Motor neuron (in vitro differentiated cells): ENCODE results near the gene DDX41. TPM values are rescaled to one million over a fixed set of nuclear protein-coding genes. Genes with fewer than 3 reads are reported as not detected.

Source experiments
- ATAC-seq, 8 experiments: fragments of 200-7000 bp; cut with Tn5 transposase; replicated peaks in 6 of 8; 2 replicates each; pipeline ENCODE4 v1.8.0; 2021; ENCODE audit warnings: mild to moderate bottlenecking in 8 of 8, moderate library complexity in 8 of 8
- H3K27ac ChIP-seq, 2 donors: fragments of 250-450 bp; sonication (Bioruptor Pico); 2 replicates each; pipeline ENCODE4 v1.9.0; 2021; ENCODE audit warnings: antibody characterized with exemption in 2 of 2, mild to moderate bottlenecking in 2 of 2, moderate library complexity in 1 of 2
- H3K4me1 ChIP-seq, 2 donors: fragments of 250-450 bp; sonication (Bioruptor Pico); replicated peaks in 1 of 2; 2 replicates each; pipeline ENCODE4 v1.6.1; 2021; ENCODE audit warnings: antibody characterized with exemption in 2 of 2, mild to moderate bottlenecking in 2 of 2, moderate library complexity in 1 of 2
- H3K4me3 ChIP-seq, 5 donors: fragments of 250-450 bp; sonication (Bioruptor Pico); 2 replicates each; pipeline ENCODE4 v1.9.0; 2021; ENCODE audit warnings: antibody characterized with exemption in 5 of 5, mild to moderate bottlenecking in 5 of 5, moderate library complexity in 4 of 5
- WGBS, 10 experiments: fragments of 450-650 bp; shearing (Covaris generic); methylation state at CpG; one replicate each; pipeline ENCODE4 v1.0.0; 2022; 5-methylcytosine and 5-hydroxymethylcytosine counted together
- in situ Hi-C, 9 experiments: fragments of 400-800 bp; cut with MboI; loops; one replicate each; pipeline ENCODE4 v1.15.0; 2021; ENCODE audit warnings: low sequenced_read_pairs in 9 of 9, low pct_unique_long_range_greater_than_20kb in 2 of 9; ENCODE audit not compliant: unreplicated experiment in 9 of 9
- total RNA-seq, 8 experiments: library from RNA; unstranded; fragments of 300-600 nt; gene quantifications; 2 replicates each; pipeline versions ENCODE4 v1.2.3 to v1.2.4, GENCODE V29; 2022

Gene DDX41
- total RNA-seq, 8 experiments from 2014 or later, result 72.7 to 158 (median 97.0) TPM

DNA sequence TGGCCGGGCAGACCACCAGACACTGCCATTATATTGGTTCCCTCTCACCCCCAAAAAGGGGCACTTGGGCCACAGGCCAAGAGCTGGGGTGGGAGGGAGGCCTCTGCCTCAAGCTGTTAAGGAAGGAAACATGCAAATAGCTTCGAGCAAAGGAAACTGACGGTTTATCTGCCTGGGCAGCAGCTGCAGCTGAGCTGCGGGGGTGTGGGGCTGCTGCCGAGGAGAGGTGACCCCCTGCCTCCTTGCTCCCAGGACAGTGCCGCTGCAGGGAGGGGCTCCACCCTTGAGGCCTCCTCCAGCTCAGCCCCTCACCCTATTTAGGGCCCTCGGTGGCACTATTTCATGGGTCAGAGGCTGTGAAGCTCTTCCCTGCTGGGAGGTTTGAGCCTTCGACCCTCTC lies 7.9 kb downstream of the DDX41 start:
- in situ Hi-C loops, result loop anchor here in 1 of 9 experiments (25.0 kb wide), 1 partner anchor 122 kb away; the partner anchor contains the start of gene SLC34A1
- ATAC-seq, result peak in 1 of 8 experiments; percentile 3
- Histone ChIP-seq H3K27ac (peak overlapping the region; percentile 18 to 51), H3K4me1 (peaks cover 14% of the 10 kb centered on the region in 2 donors), H3K4me3 (no peak overlapping the region)
- 20 to 83% (median 60%) methylated on average over 1 to 3 of the region's 8 CpGs; no CpG with 5 or more reads in 5 of the 10 experiments for WGBS, 10 experiments

DNA sequence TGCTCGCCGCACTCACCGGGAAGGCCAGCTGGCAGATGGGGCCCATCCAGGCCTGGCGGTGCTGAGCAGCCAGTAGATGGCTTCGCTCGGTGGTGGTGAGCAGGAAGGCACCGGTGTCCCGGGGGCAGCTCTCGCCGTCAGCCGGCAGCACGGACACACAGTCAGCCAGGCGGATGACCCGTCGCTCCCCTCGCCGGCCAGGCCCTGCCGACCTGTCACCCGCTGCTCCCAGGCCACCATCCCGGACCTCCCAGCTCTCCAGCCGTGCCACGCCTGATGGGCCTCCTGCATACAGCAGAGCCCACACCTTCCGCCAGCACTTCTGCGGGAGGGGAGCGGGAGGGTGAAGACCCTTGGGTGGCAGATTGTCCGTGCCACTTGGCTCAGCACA lies 8.5 kb downstream of the DDX41 start:
- in situ Hi-C loops, result loop anchor here in 1 of 9 experiments (25.0 kb wide), 1 partner anchor 121 kb away; the partner anchor contains the start of gene SLC34A1
- no peak for ATAC-seq
- Histone ChIP-seq H3K4me1 (peaks cover 14% of the 10 kb centered on the region in 2 donors), H3K27ac (no peak overlapping the region), H3K4me3 (no peak overlapping the region)
- WGBS, 10 experiments, result no CpG with 5 or more reads among the region's 26 CpGs

DNA sequence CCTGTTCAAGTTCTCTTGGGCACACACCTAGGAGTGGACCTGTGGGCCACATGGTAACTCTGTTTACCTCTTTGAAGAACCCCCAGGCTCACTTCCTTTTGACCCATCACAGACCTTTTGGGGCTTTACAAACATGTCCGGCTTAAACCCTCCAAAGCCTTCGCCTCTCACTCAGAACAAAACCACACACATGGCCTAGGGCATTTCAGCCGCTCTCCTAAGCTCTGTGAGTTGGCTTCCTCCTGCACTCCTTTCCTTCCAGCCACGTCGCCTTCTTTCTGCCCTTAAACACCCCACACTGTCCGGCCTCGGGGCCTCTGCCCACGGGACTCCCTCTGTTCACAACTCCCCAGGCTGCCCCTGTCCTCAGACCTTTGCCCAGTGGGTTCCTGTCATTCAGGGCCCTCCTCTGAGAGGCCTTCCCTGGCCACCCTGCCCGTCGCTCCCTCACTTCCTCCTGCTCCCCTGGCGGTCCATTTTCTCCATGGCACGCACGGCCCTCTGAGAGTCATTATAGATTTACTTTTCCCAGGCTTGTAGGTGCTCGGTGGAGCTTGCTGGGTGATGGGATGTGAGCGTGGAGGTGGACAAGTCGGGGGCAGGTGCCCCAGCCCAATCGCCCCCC lies 9.1 kb downstream of the DDX41 start:
- H3K27ac ChIP-seq, result no peak overlapping the region
- H3K4me3 ChIP-seq, result no peak overlapping the region
- H3K4me1 ChIP-seq, result peaks cover 14% of the 10 kb centered on the region in 2 donors
- ATAC-seq, result peak in 1 of 8 experiments; percentile 6
- WGBS, 10 experiments, result 60 to 94% (median 86%) methylated on average over 2 to 8 of the region's 17 CpGs; no CpG with 5 or more reads in 3 of the 10 experiments
- in situ Hi-C loops, result loop anchor here in 1 of 9 experiments (25.0 kb wide), 1 partner anchor 120 kb away; the partner anchor contains the start of gene SLC34A1

DNA sequence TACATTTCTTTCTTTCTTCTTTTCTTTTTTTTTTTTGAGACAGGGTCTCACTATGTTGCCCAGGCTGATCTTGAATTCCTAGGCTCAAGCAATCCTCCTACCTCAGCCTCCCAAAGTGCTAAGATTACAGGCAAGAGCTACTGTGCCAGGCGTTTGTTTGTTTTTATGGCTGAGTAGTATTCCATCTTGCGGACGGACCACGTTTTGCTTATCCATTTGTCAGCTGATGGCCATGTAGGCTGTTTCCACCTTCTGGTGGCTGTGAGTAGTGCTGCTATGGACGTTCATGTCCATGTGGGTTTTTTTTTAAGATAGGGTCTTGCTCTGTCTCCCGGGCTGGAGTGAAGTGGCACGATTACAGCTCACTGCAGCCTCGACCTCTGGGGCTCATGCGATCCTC lies 9.6 kb downstream of the DDX41 start:
- H3K4me1 ChIP-seq, result peaks cover 14% of the 10 kb centered on the region in 2 donors
- ATAC-seq, result peak in 1 of 8 experiments; percentile 40
- H3K4me3 ChIP-seq, result no peak overlapping the region
- 50 to 95% (median 80%) methylated on average over 1 to 7 of the region's 9 CpGs; no CpG with 5 or more reads in 3 of the 10 experiments for WGBS, 10 experiments
- in situ Hi-C loops, result loop anchor here in 1 of 9 experiments (25.0 kb wide), 1 partner anchor 120 kb away; the partner anchor contains the start of gene SLC34A1
- no peak overlapping the region for H3K27ac ChIP-seq

DNA sequence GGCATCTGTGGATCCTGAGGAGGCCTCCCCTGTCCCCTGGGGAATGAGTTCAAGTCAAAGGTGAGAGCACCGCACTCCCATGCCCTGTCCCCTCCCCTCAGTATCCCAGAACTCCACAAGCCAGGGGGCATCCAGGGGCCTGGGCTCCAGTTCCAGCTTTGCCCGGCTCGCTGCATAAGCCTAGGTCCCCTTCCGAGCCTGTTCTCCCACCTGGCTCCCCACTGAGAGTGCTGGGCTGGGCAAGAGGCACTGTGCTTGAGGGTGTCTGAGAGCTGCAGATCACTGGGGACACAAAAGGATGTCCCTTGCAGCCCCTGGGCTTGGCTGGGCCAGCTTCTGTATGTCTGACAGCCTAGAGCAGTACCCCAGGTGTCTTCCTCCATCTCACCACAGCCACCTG lies 11.7 kb downstream of the DDX41 start:
- Histone ChIP-seq H3K4me1 (peaks cover 23% of the 10 kb centered on the region in 2 donors), H3K27ac (no peak overlapping the region), H3K4me3 (no peak overlapping the region)
- in situ Hi-C loops, result loop anchor here in 1 of 9 experiments (25.0 kb wide), 1 partner anchor 118 kb away; the partner anchor contains the start of gene SLC34A1
- WGBS, 10 experiments, result 100% methylated on average over 1 of the region's 4 CpGs; no CpG with 5 or more reads in 8 of the 10 experiments
- no peak for ATAC-seq

DNA sequence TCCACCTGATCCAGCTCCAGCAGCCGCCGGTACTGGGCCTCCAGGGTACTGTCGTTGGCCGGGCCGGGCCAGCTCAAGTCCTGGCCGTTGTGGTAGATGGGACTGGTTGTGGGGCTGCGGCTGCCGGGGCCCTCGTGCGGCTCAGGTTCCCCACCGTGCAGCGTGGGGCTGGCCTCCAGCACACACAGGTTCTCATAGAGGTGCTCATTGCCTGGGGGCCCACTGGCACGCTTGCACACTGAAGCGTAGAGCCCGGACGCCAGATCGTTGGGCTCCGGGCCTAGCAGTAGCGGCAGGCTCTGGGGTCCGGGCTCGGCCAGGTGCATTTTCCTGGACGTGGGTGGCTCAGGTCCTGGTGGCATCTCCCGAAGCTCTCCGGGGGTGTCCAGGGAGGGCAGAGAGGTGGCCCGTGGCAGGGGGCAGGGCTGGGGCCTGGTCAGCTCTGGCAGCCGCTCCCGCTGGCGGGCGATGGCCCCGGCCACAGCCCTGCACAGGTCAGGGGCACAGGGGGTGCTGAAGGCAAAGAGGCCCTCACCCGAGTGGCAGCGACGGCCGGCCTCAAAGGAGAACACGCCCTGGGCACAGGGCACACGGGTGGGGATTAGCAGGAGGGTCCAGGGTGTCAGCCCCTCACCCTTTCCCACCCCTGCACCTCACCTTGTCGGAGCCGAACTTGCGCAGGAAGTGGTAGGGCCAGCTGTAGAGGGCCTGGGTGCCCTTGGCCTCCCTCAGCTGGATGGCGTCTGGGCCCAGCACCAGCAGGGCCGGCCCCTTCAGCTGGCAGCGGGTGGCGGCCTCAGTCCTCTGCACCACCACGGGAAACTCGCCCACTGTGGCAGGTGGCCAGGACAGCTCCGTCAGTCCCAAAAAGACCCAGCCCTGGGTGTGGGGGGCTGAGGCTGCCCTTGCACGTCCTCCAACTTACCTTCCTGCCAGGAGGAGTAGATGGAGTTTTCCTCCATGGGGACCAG lies 12.4 kb downstream of the DDX41 start:
- ATAC-seq, result no peak
- peaks cover 16 to 17% of the 10 kb centered on the region in 2 donors for H3K4me1 ChIP-seq
- no peak overlapping the region for H3K27ac ChIP-seq
- in situ Hi-C loops, result loop anchor here in 1 of 9 experiments (25.0 kb wide), 1 partner anchor 117 kb away; the partner anchor contains the start of gene SLC34A1
- no peak overlapping the region for H3K4me3 ChIP-seq
- WGBS, 10 experiments, result 80 to 100% (median 88%) methylated on average over 1 to 9 of the region's 47 CpGs; no CpG with 5 or more reads in 5 of the 10 experiments

DNA sequence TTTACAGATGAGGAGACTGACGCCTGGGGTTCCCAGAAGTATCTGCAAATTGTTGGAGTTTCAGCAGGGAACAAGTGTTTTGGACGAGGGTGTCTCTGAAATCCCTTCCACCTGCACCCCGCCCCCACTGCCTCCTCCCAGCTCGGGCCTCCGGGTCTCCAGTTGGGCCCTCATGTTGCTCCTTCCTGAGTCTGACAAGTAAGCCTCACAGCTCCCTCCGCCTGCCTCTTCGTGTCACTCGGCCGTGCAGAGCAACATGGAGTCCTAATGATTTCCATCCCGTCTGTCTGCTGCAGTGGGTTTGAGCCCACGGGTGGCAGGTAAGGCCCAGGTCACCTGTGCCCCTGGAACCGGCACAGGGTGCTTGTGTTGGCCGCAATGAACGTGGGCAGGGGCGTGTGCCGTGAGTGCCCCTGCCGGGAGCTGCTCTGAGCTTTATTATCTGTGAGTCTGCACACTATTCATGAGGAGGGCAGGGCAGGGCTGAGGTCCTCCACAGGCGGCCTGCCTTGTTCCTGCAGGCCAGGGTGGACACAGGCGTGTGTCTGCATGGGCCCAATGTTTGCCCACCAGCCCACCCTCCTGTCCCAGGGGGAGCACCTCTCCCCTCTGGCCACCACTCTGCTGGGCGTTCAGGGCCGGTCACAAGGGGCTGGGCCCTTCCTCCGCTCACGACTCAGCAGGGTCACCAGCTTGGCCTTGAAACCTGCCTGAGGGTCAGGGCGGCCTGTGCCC lies 13.2 kb downstream of the DDX41 start:
- ATAC-seq, result no peak
- no peak overlapping the region for H3K27ac ChIP-seq
- no peak overlapping the region for H3K4me3 ChIP-seq
- H3K4me1 ChIP-seq, result peaks cover 11 to 14% of the 10 kb centered on the region in 2 donors
- in situ Hi-C loops, result loop anchor here in 1 of 9 experiments (25.0 kb wide), 1 partner anchor 116 kb away; the partner anchor contains the start of gene SLC34A1
- 41 to 86% (median 75%) methylated on average over 2 to 11 of the region's 24 CpGs; no CpG with 5 or more reads in 4 of the 10 experiments for WGBS, 10 experiments

DNA sequence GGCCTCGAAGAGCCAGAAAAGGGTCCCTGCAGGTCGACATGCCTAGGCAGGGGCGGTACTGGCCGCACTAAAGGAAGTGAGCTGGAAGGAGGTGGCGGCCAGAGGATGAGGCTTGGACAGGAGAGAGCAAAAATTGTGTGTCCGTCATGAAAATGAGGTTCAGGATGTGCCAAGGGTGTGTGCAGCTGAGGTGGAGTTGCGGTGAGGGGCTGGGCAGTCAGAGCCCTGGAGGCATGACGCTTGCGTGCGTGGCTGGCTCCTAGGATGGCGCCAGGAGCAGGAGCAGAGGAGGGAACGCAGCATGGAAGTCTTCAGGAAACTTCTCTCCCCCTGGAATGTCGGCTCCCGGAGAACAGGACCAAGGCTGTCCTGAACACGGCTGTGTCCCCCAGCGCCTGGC lies 13.9 kb downstream of the DDX41 start:
- H3K4me1 ChIP-seq, result peaks cover 16 to 20% of the 10 kb centered on the region in 2 donors
- no peak for ATAC-seq
- H3K27ac ChIP-seq, result no peak overlapping the region
- no peak overlapping the region for H3K4me3 ChIP-seq
- in situ Hi-C loops, result loop anchor here in 1 of 9 experiments (25.0 kb wide), 1 partner anchor 116 kb away; the partner anchor contains the start of gene SLC34A1
- WGBS, 10 experiments, result 68 to 90% (median 79%) methylated on average over 2 to 11 of the region's 16 CpGs; no CpG with 5 or more reads in 1 of the 10 experiments

DNA sequence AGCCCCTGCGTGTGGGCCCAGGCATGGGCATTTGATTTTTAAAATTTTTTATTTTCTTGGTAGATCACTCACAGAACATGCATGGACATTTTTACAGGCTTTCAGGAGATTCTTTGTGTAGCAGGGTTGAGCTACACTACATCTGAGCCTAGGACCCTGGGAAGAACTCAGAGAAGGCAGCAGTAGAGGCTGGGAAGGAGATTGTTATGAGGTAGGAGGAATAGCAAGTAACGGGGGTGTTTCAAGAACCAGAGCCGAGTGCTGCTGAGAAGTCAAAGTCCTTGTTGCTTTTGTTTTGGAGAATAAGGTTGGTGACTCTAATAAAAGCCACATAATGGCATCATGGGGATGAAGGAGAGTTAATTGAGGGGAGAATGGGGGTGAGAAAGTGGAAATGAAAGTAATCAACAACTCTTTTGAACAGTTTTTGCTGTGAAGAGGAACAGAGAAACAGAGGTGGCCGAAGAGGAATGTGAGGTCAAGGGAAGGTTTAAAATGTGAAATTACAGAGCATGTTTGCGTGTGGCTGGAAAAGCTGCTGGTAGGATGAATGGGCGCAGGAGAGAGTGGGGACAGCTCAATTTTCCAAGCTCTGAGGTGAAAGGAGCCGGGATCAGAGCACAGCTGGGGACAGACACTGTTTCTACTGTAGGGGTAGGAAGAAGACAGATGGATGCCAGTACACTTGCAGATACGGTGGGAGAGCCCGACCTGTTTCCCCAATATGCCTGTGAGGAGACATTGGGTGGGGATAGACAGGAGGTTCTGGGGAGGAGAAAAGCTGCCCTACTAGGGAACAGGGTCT lies 14.7 kb downstream of the DDX41 start:
- no peak for ATAC-seq
- H3K27ac ChIP-seq, result no peak overlapping the region
- in situ Hi-C loops, result loop anchor here in 1 of 9 experiments (25.0 kb wide), 1 partner anchor 115 kb away; the partner anchor contains the start of gene SLC34A1
- H3K4me3 ChIP-seq, result no peak overlapping the region
- H3K4me1 ChIP-seq, result peaks cover 16 to 22% of the 10 kb centered on the region in 2 donors
- WGBS, 10 experiments, result 41 to 86% (median 50%) methylated on average over 3 to 9 of the region's 9 CpGs; no CpG with 5 or more reads in 1 of the 10 experiments

DNA sequence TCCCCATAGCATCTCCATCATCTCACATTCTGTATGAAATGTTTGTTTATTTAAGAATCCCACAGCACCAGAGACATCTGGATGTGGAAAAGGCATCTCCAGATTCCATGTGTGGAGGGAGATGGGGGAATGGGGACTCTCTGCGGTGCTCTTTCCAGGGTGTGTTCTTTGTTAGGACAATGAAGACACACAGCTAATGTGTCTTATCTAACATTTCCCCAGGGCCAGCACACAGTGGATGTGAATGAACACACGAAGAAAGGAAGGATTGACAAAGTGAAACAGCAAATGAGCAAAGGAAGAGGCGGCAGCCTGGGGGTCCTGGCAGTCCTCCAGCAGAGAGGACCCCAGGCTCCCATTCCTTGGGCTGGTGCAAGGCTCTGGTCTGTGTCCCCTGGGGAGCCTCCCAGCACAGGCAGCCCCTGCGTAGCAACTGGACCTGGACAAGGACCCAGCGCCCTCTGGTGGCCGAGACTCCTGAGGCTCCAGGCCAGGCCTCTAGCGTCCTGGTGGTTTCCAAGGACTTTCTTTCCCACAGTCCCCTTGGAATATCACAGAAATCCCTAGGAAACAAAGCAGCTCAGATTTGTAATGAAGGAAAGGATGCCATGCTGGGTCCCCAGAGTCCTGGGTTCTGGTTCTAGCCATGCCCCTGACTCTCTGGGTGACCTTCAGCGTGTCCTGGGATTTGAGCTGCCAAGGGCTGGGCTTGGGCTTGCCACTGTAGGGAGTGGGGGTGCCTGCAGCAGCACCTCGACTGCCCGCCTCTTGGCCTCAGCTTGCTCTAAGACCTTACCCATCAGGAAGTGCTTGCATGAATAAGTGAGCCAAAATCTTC lies 15.9 kb downstream of the DDX41 start:
- ATAC-seq, result peak; percentile 16 to 54 (median 38)
- 0 to 80% (median 26%) methylated on average over 1 to 4 of the region's 10 CpGs; no CpG with 5 or more reads in 2 of the 10 experiments for WGBS, 10 experiments
- in situ Hi-C loops, result loop anchor here in 1 of 9 experiments (25.0 kb wide), 1 partner anchor 114 kb away; the partner anchor contains the start of gene SLC34A1
- Histone ChIP-seq H3K27ac (no peak overlapping the region), H3K4me3 (no peak overlapping the region), H3K4me1 (peaks cover 21 to 28% of the 10 kb centered on the region in 2 donors)
